GM10266 (cell line): ENCODE data around the gene CCDC57.
"Not testable (repeated sequence)": the region's sequence is repeated elsewhere in the genome, so short reads cannot be mapped to it uniquely, and the experiment has no call there.

Experiments
- DNase-seq: peaks from one replicate; pipeline ENCODE4 v3.0.0; 2012; ENCODE audit errors: extremely low spot score
- CTCF ChIP-seq: IDR thresholded peaks from 2 replicates; pipeline ENCODE4 v1.5.1; 2012; ENCODE audit warnings: mild to moderate bottlenecking, low read depth; ENCODE audit not compliant: control insufficient read depth, insufficient read depth; ENCODE audit errors: missing control alignments

The CCDC57 gene

GRCh38 chr17:82217120-82217529, 4.5 kb upstream of the CCDC57 start:
- no peak for DNase-seq
- TF ChIP-seq CTCF: no peak

- peak; percentile 5 for TF ChIP-seq CTCF
- DNase-seq: peak; percentile 73
Observed at GRCh38 chr17:82216301-82217119, 3.9 kb upstream of the CCDC57 start.

- DNase-seq: no peak
- no peak for TF ChIP-seq CTCF
Observed at GRCh38 chr17:82215972-82216300, 3.3 kb upstream of the CCDC57 start.

GRCh38 chr17:82215095-82215971, 2.7 kb upstream of the CCDC57 start:
- peak; percentile 76 for DNase-seq
- no peak for TF ChIP-seq CTCF

- TF ChIP-seq CTCF: no peak
- DNase-seq: peak; percentile 26
Observed at GRCh38 chr17:82214012-82214628, 1.5 kb upstream of the CCDC57 start.

- no peak for TF ChIP-seq CTCF
- peak; percentile 80 for DNase-seq
Observed at GRCh38 chr17:82213251-82214011, 789 bp upstream of the CCDC57 start.

- not testable (repeated sequence) for DNase-seq
Observed at GRCh38 chr17:82210655-82211054, 2.0 kb downstream of the CCDC57 start.
